BLaER1 treated with 17β-estradiol and CSF1 and Interleukin-3, amounts not matched to agents 10 nM and 100 nM (cell line): ENCODE results near the gene HADH.
A peak's percentile ranks its signal among the peaks of the same experiment; 100 is the strongest.

ENCODE experiments used
- H3K27ac ChIP-seq, 11 experiments: shearing (Covaris generic); formaldehyde crosslinking; 2 replicates each; pipeline ENCODE4 v1.8.1; 2022
- H3K27me3 ChIP-seq, 11 experiments: shearing (Covaris generic); formaldehyde crosslinking; 2 replicates each; pipeline ENCODE4 v1.8.1; 2022
- H3K36me3 ChIP-seq, 11 experiments: shearing (Covaris generic); formaldehyde crosslinking; 2 replicates each; pipeline ENCODE4 v1.8.1; 2022
- H3K4me1 ChIP-seq, 10 experiments: shearing (Covaris generic); formaldehyde crosslinking; 2 replicates each; pipeline ENCODE4 v1.8.1; 2022
- H3K4me2 ChIP-seq, 11 experiments: shearing (Covaris generic); formaldehyde crosslinking; 2 replicates each; pipeline ENCODE4 v1.8.1; 2022
- H3K4me3 ChIP-seq, 10 experiments: shearing (Covaris generic); formaldehyde crosslinking; 2 replicates each; pipeline ENCODE4 v1.8.1; 2022
- H3K9ac ChIP-seq, 11 experiments: shearing (Covaris generic); formaldehyde crosslinking; 2 replicates each; pipeline ENCODE4 v1.8.1; 2022
- H3K9me3 ChIP-seq, 11 experiments: shearing (Covaris generic); formaldehyde crosslinking; replicated peaks in 1 of 11; 2 replicates each; pipeline ENCODE4 v1.8.1; 2022
- H4K20me1 ChIP-seq, 11 experiments: shearing (Covaris generic); formaldehyde crosslinking; 2 replicates each; pipeline ENCODE4 v1.8.1; 2022
- Cebpa-rat ChIP-seq, 11 experiments: shearing (Covaris generic); IDR thresholded peaks; 2 replicates each; pipeline ENCODE4 v1.8.1; 2022

HADH gene

DNA sequence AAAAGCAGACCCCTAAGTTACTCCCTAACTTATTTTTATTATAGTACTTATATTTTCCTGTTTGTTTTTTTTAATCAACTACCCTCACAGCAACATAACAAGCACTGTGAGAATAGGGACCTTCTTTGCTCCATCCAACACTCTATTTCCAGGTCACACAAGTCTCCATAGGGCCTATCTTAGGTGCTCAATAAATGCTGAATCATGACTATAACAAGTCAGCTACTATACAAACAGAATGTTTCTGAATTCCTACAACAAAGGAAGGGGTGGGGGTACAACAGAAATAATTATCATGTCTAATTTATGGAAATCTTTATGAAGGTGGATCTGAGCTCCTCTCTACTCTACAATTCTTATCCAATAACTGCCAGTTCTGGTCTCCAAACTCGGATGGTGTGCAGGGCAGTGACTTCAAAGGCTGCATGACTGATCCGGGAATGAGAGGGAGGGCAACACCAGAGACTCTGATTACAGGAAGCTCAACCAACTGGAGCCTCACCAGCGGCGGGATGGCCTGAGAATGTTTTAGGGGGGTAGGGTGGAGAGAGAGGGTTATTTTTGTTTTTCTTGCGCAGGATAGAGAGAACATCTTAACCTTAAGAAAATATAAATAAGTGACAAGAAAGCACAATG, 71.1 kb downstream of the HADH start:
- H3K4me1 ChIP-seq = no peaks in the 10 kb centered on the region
- H3K9ac ChIP-seq = no peak overlapping the region
- no peak overlapping the region for H3K4me3 ChIP-seq
- peaks cover 0 to 56% (median 0%) of the 10 kb centered on the region in 11 experiments; a peak in 3 of 22 replicates for H4K20me1 ChIP-seq
- no peak for TF ChIP-seq Cebpa-rat (IDR thresholded peaks at IDR 0.05)
- H3K27ac ChIP-seq = peak overlapping the region in 1 of 11 experiments; percentile 44; a peak in 1 of 22 replicates
- peaks cover 0 to 97% (median 82%) of the 10 kb centered on the region in 11 experiments; a peak in 19 of 22 replicates for H3K36me3 ChIP-seq
- no peaks in the 10 kb centered on the region for H3K27me3 ChIP-seq
- H3K9me3 ChIP-seq = no peaks in the 10 kb centered on the region
- H3K4me2 ChIP-seq = no peak overlapping the region

GRCh38 chr4:108068442-108068841, 78.8 kb downstream of the HADH start:
- H4K20me1 ChIP-seq = peaks cover 0 to 81% (median 0%) of the 10 kb centered on the region in 11 experiments; a peak in 7 of 22 replicates
- no peak overlapping the region for H3K4me3 ChIP-seq
- TF ChIP-seq Cebpa-rat (IDR thresholded peaks at IDR 0.05) = peak in 1 of 11 experiments; percentile 49; a peak in 1 of 22 replicates
- peak overlapping the region in 6 of 11 experiments; percentile 14 to 84 (median 64); a peak in 11 of 22 replicates for H3K4me2 ChIP-seq
- peaks cover 24 to 62% (median 38%) of the 10 kb centered on the region in 10 experiments for H3K4me1 ChIP-seq
- peak overlapping the region in 3 of 11 experiments; percentile 57 to 66 (median 62); a peak in 7 of 22 replicates for H3K27ac ChIP-seq
- H3K9me3 ChIP-seq = no peaks in the 10 kb centered on the region
- H3K9ac ChIP-seq = peak overlapping the region in 1 of 11 experiments; percentile 34; a peak in 2 of 22 replicates
- peaks cover 0 to 97% (median 80%) of the 10 kb centered on the region in 11 experiments; a peak in 18 of 22 replicates for H3K36me3 ChIP-seq
- no peaks in the 10 kb centered on the region for H3K27me3 ChIP-seq

GRCh38 chr4:108070775-108071174, 81.1 kb downstream of the HADH start:
- no peak overlapping the region for H3K27ac ChIP-seq
- H3K9me3 ChIP-seq = no peaks in the 10 kb centered on the region
- H3K27me3 ChIP-seq = no peaks in the 10 kb centered on the region
- no peak for TF ChIP-seq Cebpa-rat (IDR thresholded peaks at IDR 0.05)
- peak overlapping the region in 4 of 11 experiments; percentile 20 to 79 (median 64); a peak in 6 of 22 replicates for H3K4me2 ChIP-seq
- H3K4me3 ChIP-seq = no peak overlapping the region
- H3K9ac ChIP-seq = no peak overlapping the region
- H3K36me3 ChIP-seq = peaks cover 0 to 96% (median 72%) of the 10 kb centered on the region in 11 experiments; a peak in 17 of 22 replicates
- peaks cover 0 to 87% (median 0%) of the 10 kb centered on the region in 11 experiments; a peak in 7 of 22 replicates for H4K20me1 ChIP-seq
- peaks cover 37 to 62% (median 49%) of the 10 kb centered on the region in 10 experiments for H3K4me1 ChIP-seq

- no peak overlapping the region; a peak in 1 of 22 replicates for H3K9ac ChIP-seq
- H3K36me3 ChIP-seq = peaks cover 0 to 98% (median 79%) of the 10 kb centered on the region in 11 experiments; a peak in 19 of 22 replicates
- 0 out of 22 replicates have a peak, but pooled peaks cover 0 to 4% (median 0%) of the 10 kb centered on the region in 11 experiments for H3K9me3 ChIP-seq
- H3K27ac ChIP-seq = peak overlapping the region in 3 of 11 experiments; percentile 2 to 37 (median 4); a peak in 3 of 22 replicates
- H4K20me1 ChIP-seq = peaks cover 0 to 85% (median 0%) of the 10 kb centered on the region in 11 experiments; a peak in 7 of 22 replicates
- peak overlapping the region; percentile 1 to 79 (median 41); a peak in 21 of 22 replicates for H3K4me2 ChIP-seq
- no peak overlapping the region for H3K4me3 ChIP-seq
- no peaks in the 10 kb centered on the region for H3K27me3 ChIP-seq
- H3K4me1 ChIP-seq = peaks cover 37 to 61% (median 47%) of the 10 kb centered on the region in 10 experiments
- no peak for TF ChIP-seq Cebpa-rat (IDR thresholded peaks at IDR 0.05)
Measured at GRCh38 chr4:108072300-108072699, 82.6 kb downstream of the HADH start.

- Histone ChIP-seq H3K9me3 (0 out of 22 replicates have a peak, but pooled peaks cover 0 to 4% (median 0%) of the 10 kb centered on the region in 11 experiments), H3K27ac (no peak overlapping the region), H3K4me2 (no peak overlapping the region), H3K4me1 (peaks cover 0 to 32% (median 8%) of the 10 kb centered on the region in 10 experiments; a peak in 14 of 20 replicates), H3K9ac (no peak overlapping the region), H3K27me3 (no peaks in the 10 kb centered on the region), H4K20me1 (peaks cover 0 to 83% (median 0%) of the 10 kb centered on the region in 11 experiments; a peak in 9 of 22 replicates), H3K36me3 (peaks cover 13 to 98% (median 86%) of the 10 kb centered on the region in 11 experiments), H3K4me3 (no peak overlapping the region)
- no peak for TF ChIP-seq Cebpa-rat (IDR thresholded peaks at IDR 0.05)
Measured at GRCh38 chr4:108078024-108078733, 88.5 kb downstream of the HADH start.

- no peak overlapping the region for H3K4me3 ChIP-seq
- no peak overlapping the region for H3K4me2 ChIP-seq
- no peak overlapping the region for H3K27ac ChIP-seq
- no peaks in the 10 kb centered on the region for H3K27me3 ChIP-seq
- peaks cover 0 to 82% (median 0%) of the 10 kb centered on the region in 11 experiments; a peak in 9 of 22 replicates for H4K20me1 ChIP-seq
- H3K36me3 ChIP-seq = peaks cover 13 to 99% (median 95%) of the 10 kb centered on the region in 11 experiments
- TF ChIP-seq Cebpa-rat (IDR thresholded peaks at IDR 0.05) = no peak
- no peak overlapping the region for H3K9ac ChIP-seq
- H3K9me3 ChIP-seq = 0 out of 22 replicates have a peak, but pooled peaks cover 0 to 4% (median 0%) of the 10 kb centered on the region in 11 experiments
- peaks cover 0 to 7% (median 0%) of the 10 kb centered on the region in 10 experiments; a peak in 1 of 20 replicates for H3K4me1 ChIP-seq
Measured at GRCh38 chr4:108080747-108081146, 91.1 kb downstream of the HADH start.

GRCh38 chr4:108081256-108081655, 91.6 kb downstream of the HADH start:
- peaks cover 0 to 82% (median 0%) of the 10 kb centered on the region in 11 experiments; a peak in 9 of 22 replicates for H4K20me1 ChIP-seq
- peaks cover 13 to 99% (median 95%) of the 10 kb centered on the region in 11 experiments; a peak in 21 of 22 replicates for H3K36me3 ChIP-seq
- no peak overlapping the region for H3K9ac ChIP-seq
- H3K9me3 ChIP-seq = 0 out of 22 replicates have a peak, but pooled peaks cover 0 to 4% (median 0%) of the 10 kb centered on the region in 11 experiments
- no peak for TF ChIP-seq Cebpa-rat (IDR thresholded peaks at IDR 0.05)
- no peak overlapping the region for H3K27ac ChIP-seq
- no peaks in the 10 kb centered on the region for H3K27me3 ChIP-seq
- H3K4me1 ChIP-seq = peaks cover 0 to 2% (median 0%) of the 10 kb centered on the region in 10 experiments; a peak in 1 of 20 replicates
- no peak overlapping the region for H3K4me3 ChIP-seq
- no peak overlapping the region for H3K4me2 ChIP-seq
